ENCODE measurements around the gene NKX6-1. TPM values are rescaled to one million over a fixed set of nuclear protein-coding genes. Genes with fewer than 3 reads are reported as not detected.

The NKX6-1 gene
- total and polyA plus RNA-seq, 9 of the 15 experiments (the other 6 are each of a cell fraction or from before 2014, with no cell fraction given), result not detected

DNA sequence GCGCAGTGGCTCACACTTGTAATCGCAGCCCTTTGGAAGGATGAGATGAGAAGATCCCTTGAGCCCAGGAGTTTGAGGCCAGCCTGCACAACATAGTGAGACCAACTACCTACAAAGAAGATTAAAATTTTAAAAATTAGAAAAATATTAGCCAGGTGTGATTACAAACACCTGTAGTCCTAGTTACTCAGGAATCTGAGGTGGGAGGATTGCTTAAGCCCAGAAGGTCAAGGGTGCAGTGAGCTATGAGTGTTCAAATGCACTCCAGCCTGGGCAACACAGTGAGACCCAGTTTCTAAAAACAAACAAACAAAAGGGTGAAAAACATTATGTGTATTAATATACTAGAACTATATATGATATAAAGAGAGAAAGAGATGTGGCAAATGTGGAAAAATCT lies 36.8 kb upstream of the NKX6-1 start (continued):
- TF ChIP-seq KLF6 (CRISPR knock-in tag; IDR thresholded peaks at IDR 0.05; ENCODE audit: borderline replicate concordance), result no peak
- TF ChIP-seq, protein P1, sequence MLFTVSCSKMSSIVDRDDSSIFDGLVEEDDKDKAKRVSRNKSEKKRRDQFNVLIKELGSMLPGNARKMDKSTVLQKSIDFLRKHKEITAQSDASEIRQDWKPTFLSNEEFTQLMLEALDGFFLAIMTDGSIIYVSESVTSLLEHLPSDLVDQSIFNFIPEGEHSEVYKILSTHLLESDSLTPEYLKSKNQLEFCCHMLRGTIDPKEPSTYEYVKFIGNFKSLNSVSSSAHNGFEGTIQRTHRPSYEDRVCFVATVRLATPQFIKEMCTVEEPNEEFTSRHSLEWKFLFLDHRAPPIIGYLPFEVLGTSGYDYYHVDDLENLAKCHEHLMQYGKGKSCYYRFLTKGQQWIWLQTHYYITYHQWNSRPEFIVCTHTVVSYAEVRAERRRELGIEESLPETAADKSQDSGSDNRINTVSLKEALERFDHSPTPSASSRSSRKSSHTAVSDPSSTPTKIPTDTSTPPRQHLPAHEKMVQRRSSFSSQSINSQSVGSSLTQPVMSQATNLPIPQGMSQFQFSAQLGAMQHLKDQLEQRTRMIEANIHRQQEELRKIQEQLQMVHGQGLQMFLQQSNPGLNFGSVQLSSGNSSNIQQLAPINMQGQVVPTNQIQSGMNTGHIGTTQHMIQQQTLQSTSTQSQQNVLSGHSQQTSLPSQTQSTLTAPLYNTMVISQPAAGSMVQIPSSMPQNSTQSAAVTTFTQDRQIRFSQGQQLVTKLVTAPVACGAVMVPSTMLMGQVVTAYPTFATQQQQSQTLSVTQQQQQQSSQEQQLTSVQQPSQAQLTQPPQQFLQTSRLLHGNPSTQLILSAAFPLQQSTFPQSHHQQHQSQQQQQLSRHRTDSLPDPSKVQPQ (CRISPR knock-in tag; IDR thresholded peaks at IDR 0.05; ENCODE audit: borderline replicate concordance), result no peak
- no peak for TF ChIP-seq STAT5A (IDR thresholded peaks at IDR 0.05; ENCODE audit: borderline replicate concordance, low read length)
- TF ChIP-seq HMG20B (CRISPR knock-in tag; IDR thresholded peaks at IDR 0.05), result no peak
- TF ChIP-seq NUFIP1 (IDR thresholded peaks at IDR 0.05; ENCODE audit: partially characterized antibody), result no peak

DNA sequence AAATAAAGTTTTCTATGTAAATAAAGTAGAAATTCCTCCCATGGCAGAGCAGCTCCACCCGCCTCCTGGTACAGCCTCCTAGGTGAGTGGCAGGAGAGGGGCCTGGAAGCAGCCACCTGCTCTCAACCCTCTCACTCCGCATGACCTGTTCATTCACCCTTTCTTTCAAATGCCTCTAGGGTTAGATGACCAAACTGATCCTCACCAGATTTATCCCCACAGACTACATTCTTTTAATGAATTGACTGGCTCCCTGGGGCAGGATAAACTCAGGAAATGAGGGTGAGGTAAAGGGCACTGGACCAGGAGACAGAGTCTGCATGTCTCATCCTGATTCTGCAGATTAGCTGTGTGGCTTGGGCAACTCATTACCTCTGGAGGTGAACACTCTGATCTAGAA lies 32.6 kb upstream of the NKX6-1 start:
- in situ Hi-C loops (cut with MboI) (no loop called here), intact Hi-C loops (cut with micrococcal nuclease) (no loop called here)
- Histone ChIP-seq H3K9me3 (replicated peaks; ENCODE audit: control insufficient read depth, insufficient read depth, low read depth, low read length) (no peaks in the 10 kb centered on the region), H3K36me3 (ENCODE audit: control insufficient read depth, insufficient read depth, low read length) (no peaks in the 10 kb centered on the region), H3K27ac (ENCODE audit: extremely low read depth, low read depth, low read length) (no peak overlapping the region), H3K4me2 (ENCODE audit: insufficient read depth, low read length) (no peak overlapping the region), H3K79me2 (ENCODE audit: control insufficient read depth, insufficient read depth, low read length) (no peaks in the 10 kb centered on the region), H3K27me3 (ENCODE audit: control insufficient read depth in 2 of 2, insufficient read depth in 2 of 2, low read length in 2 of 2) (no peaks in the 10 kb centered on the region), H3K4me1 (replicated peaks in 1 of 2; ENCODE audit: control insufficient read depth in 2 of 2, insufficient read depth in 2 of 2, low read length in 2 of 2) (no peaks in the 10 kb centered on the region), H2AFZ (ENCODE audit: low read depth, low read length) (no peak overlapping the region), H3K9me1 (ENCODE audit: control insufficient read depth, insufficient read depth, low read length) (no peaks in the 10 kb centered on the region), H4K20me1 (replicated peaks; ENCODE audit: control insufficient read depth, insufficient read depth, low read length) (no peaks in the 10 kb centered on the region), H3K9ac (ENCODE audit: insufficient read depth in 1 of 2, low read depth in 2 of 2, low read length in 2 of 2) (no peak overlapping the region), H3K4me3 (no peak overlapping the region)
- POLR2A ChIA-PET, result no interaction called here
- WGBS (ENCODE audit: insufficient coverage, low coverage, missing lambda C conversion rate), result 0% methylated on average over 2 of the region's 2 CpGs
- FAIRE-seq, result no peak
- CTCF ChIA-PET (ENCODE audit: low intra/inter-chr PET ratio), result no interaction called here
- DNase-seq (ENCODE audit: extremely low read depth in 1 of 4, low spot score in 3 of 4), result no peak
- no TSS peak for BruUV-seq (replicated peaks)
- ATAC-seq, result no peak
- no peak for TF ChIP-seq ZNF133 (CRISPR knock-in tag; IDR thresholded peaks at IDR 0.05)
- TF ChIP-seq, protein P2, sequence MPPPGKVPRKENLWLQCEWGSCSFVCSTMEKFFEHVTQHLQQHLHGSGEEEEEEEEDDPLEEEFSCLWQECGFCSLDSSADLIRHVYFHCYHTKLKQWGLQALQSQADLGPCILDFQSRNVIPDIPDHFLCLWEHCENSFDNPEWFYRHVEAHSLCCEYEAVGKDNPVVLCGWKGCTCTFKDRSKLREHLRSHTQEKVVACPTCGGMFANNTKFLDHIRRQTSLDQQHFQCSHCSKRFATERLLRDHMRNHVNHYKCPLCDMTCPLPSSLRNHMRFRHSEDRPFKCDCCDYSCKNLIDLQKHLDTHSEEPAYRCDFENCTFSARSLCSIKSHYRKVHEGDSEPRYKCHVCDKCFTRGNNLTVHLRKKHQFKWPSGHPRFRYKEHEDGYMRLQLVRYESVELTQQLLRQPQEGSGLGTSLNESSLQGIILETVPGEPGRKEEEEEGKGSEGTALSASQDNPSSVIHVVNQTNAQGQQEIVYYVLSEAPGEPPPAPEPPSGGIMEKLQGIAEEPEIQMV (tag; conservative IDR thresholded peaks at IDR 0.05; ENCODE audit: low read depth), result no peak
- TF ChIP-seq CEBPB (tag; IDR thresholded peaks at IDR 0.05), result no peak
- no peak for TF ChIP-seq DDX20 (tag; IDR thresholded peaks at IDR 0.05; ENCODE audit: low read depth)
- TF ChIP-seq TEAD4 (IDR thresholded peaks at IDR 0.05; ENCODE audit: low read length), result no peak
- no peak for TF ChIP-seq TEAD4 (CRISPR knock-in tag; IDR thresholded peaks at IDR 0.05; ENCODE audit: borderline replicate concordance)
- no peak for TF ChIP-seq GTF2E2 (tag; IDR thresholded peaks at IDR 0.05)
- TF ChIP-seq ASH1L (IDR thresholded peaks at IDR 0.05; ENCODE audit: borderline replicate concordance, low read depth, partially characterized antibody), result no peak
- TF ChIP-seq ZNF444 (CRISPR knock-in tag; IDR thresholded peaks at IDR 0.05), result no peak
- no peak for TF ChIP-seq SETDB1 (IDR thresholded peaks at IDR 0.05; ENCODE audit: low read length)
- TF ChIP-seq, protein P3, sequence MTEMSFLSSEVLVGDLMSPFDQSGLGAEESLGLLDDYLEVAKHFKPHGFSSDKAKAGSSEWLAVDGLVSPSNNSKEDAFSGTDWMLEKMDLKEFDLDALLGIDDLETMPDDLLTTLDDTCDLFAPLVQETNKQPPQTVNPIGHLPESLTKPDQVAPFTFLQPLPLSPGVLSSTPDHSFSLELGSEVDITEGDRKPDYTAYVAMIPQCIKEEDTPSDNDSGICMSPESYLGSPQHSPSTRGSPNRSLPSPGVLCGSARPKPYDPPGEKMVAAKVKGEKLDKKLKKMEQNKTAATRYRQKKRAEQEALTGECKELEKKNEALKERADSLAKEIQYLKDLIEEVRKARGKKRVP (CRISPR knock-in tag; IDR thresholded peaks at IDR 0.05), result no peak
- no peak for TF ChIP-seq ZNF253 (CRISPR knock-in tag; conservative IDR thresholded peaks at IDR 0.05)
- no peak for TF ChIP-seq NCOR1 (IDR thresholded peaks at IDR 0.05)
- no peak for TF ChIP-seq ATF7 (IDR thresholded peaks at IDR 0.05)
